HG03060 (cell line): ENCODE results near the gene RNF115.
"Not testable (repeated sequence)": the region's sequence is repeated elsewhere in the genome, so short reads cannot be mapped to it uniquely, and the experiment has no call there.

Experiments used
- ATAC-seq: cut with Tn5 transposase; IDR thresholded peaks from one replicate; pipeline ENCODE4 v1.9.1; 2021; ENCODE audit warnings: low read depth, moderate number of reproducible peaks; ENCODE audit not compliant: unreplicated experiment

RNF115 gene

DNA sequence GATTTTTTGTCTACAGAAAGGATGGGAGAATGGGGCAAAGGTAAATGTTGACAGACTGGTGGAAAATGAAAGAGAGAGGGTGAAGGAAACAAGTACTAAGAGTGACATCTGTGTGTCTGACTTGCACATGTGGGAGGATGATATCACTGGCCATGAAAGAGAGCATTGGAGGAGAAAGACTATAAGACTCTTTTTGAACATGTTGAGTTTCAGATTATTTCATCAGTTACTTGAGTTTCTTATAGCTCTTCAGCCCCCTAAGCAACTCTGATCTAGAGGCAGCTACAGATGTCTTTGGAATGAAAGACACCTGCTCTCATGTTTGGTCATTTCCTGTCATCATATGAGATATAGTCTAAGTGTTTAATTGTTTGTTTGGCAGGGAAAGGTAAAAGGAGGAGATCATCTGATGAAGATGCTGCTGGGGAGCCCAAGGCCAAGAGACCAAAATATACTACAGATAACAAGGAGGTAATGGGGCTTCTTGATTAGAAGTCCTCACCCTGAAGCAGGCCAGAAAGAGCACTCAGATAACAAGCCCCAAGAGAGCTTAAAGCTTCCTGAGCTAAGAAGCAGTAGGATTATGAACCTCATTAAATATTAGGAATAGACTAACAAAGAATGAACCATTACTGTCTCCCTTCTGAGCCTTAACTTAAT, 4.6 kb upstream of the RNF115 start:
- ATAC-seq = no peak

DNA sequence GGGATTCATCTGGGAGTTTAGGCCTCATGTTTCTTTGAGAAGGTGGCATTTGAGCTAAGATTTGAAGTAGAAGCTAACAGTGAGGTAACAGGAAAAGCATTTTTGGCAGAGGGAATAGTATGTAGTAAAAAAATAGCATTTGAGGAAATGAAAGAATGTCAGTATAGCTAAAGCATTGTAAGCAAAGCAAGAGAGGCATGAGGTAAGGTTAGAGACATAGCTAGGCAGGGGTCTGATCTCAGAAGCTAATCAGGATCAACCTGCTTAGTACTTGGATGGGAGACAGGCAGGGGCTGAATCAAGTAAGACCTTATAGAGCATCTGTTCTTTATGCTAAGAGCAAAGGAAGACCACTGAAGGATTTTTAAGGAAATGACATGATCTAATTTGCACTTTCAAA, 4.1 kb upstream of the RNF115 start:
- no peak for ATAC-seq

DNA sequence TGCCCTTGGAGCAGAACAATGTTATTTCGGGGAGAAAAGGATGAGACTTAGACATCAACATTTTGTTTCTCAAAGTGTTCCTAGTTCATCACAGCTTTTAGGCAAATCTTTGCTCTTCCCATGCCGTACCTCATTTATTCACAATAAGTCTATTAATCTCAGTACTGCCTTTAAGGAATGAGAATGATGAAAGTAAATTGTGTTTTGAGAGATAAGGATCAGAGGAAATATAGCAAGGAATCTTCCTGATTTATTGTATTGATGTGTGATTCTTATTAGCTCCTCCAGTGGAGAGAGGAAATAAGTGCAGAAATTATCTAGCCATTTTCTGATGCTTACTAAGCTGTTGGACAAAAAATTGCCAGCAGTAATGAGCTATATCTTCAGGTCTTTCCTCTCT, 2.1 kb upstream of the RNF115 start:
- no peak for ATAC-seq

GRCh38 chr1:145824499-145824842, 576 bp upstream of the RNF115 start:
- ATAC-seq = no peak

DNA sequence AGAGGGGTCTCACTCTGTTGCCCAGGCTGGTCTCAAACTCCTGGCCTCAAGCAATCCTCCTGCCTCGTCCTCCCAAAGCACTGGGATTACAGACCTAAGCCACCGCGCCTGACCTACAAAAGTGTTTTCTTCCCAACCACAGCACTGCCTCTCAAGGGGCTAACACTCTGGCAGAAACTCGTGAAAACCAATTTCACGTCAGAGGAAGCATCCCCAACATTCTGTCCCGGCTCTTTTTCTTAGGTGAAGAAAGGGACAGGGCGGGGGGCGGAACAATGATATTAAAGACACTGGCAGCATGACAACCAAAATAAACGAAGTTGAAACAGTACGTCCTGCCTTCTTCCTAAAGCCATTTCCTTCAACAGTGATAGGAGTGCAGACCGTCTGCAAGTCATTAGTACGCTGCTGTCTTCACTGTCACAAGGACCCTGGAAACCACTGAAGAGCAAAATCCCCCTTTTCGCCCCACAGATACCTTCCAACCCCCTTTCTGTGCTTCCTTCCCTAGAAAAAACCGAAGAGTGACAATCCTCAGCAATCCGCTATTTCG, 1.0 kb downstream of the RNF115 start:
- not testable (repeated sequence) for ATAC-seq

DNA sequence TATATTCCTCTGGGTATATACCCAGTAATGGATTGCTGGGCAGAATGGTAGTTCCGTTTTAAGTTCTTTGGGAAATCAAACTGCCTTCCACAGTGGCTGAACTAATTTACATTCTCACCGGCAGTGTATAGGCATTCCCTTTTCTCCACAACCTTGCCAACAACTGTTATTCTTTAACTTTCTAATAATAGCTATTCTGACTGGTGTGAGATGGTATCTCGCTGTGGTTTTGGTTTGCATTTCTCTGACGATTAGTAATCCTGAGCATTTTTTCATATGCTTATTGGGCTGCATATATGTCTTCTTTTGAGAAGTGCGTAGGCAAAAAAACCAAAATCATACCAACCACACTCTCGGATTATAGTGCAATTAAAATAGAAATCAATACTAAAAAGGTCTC, 5.8 kb downstream of the RNF115 start:
- ATAC-seq = not testable (repeated sequence)

GRCh38 chr1:145812977-145813810, 10.7 kb downstream of the RNF115 start:
- not testable (repeated sequence) for ATAC-seq

GRCh38 chr1:145806844-145807243, 17.1 kb downstream of the RNF115 start:
- no peak for ATAC-seq

- no peak for ATAC-seq
These were observed 17.5 kb downstream of the RNF115 start for GRCh38 chr1:145806408-145806807.

DNA sequence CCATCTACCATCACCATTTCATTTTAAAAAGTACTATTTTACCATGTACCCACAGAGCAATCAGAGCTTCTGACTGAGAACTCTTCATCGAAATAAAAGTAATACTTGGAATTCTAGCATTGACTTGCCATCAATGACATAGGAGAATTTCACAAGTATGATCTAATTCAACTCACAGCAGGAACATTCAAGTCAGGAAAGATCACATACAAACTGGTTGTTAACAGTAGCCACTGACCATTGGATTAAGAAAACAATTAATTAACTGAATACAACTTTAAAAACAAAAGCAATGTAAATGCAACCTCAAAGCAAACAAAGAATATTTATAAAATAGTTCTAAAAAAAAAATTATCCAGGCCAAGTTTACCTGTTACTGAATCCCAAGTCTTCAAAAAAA, 18.8 kb downstream of the RNF115 start:
- ATAC-seq = no peak

GRCh38 chr1:145804235-145805045, 19.5 kb downstream of the RNF115 start:
- ATAC-seq = no peak

- ATAC-seq = no peak
These were observed 24.1 kb downstream of the RNF115 start for GRCh38 chr1:145799806-145800205.

DNA sequence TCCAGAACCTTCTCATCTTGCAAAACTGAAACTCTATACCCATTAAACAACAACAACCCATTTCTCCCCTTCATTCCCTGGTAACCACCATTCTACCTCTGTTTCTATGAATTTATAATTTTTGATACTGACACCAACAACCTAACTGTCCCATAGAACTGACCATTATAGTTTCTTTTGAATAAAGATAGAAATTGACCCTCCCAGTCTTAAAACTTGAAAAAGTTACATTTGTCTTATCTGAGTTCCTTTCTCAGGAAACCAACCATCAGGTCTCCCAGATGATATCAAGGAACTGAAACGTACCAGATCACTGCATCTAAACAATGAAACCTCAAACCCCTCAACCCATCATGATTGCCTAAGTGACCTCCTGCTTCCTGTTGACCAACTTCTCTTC, 27.1 kb downstream of the RNF115 start:
- no peak for ATAC-seq

GRCh38 chr1:145795257-145795881, 28.5 kb downstream of the RNF115 start:
- no peak for ATAC-seq

GRCh38 chr1:145792484-145792883, 31.4 kb downstream of the RNF115 start:
- ATAC-seq = no peak

GRCh38 chr1:145791860-145792259, 32.0 kb downstream of the RNF115 start:
- not testable (repeated sequence) for ATAC-seq

GRCh38 chr1:145788580-145788979, 35.3 kb downstream of the RNF115 start:
- ATAC-seq = no peak

GRCh38 chr1:145786271-145786670, 37.6 kb downstream of the RNF115 start:
- no peak for ATAC-seq

DNA sequence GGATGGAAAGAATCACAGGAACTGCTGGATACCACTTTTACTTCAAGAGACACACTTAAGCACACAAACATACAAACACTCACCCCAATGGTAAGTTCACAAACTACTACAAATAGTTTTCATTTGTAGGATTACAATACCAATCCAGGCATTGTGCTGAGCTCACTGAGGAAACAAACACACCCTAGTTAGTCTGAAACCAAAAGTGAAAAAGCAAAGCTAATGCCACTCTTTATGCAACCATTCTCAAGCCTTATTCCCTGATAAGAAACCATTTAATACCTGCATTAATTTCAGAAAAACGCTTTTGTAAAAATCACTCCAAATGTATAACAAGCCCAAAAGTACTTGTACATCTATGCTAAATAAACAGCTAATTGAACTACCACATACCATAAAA, 38.3 kb downstream of the RNF115 start:
- ATAC-seq = no peak

DNA sequence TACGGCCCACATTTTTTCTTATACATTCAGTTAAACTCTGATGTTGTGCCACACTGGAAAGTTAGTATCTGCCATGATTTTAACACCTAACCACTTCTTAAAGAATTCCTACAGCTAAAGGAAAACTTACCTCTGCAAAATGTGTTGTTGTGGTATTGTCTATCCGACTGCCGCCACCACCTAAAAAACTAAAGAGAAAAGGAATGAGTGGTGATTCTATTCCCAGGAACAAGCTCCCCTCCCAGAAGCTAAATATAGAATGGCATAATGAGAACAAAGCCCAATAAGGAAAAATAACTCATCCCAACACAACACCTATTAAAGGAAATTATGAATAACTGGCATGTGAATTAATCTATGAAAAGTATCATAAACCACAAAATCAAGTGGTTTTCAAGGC, 39.5 kb downstream of the RNF115 start:
- no peak for ATAC-seq
